ENCODE data around the gene OR51B6.
"Not testable (repeated sequence)": the region's sequence is repeated elsewhere in the genome, so short reads cannot be mapped to it uniquely, and the experiment has no call there.

The OR51B6 gene

GRCh38 chr11:5351208-5351607 is at the start of gene OR51B6:
OR51B6 (plus strand) TSS chr11:5351508; CDS start chr11:5351508, 0 bp downstream.
- FAIRE-seq: no peak

GRCh38 chr11:5301846-5302245 is 49.5 kb upstream of the OR51B6 start, which contains the start of gene OR51B4:
OR51B4 (minus strand) TSS chr11:5301946; CDS start chr11:5301946, 0 bp downstream.
- FAIRE-seq: no peak

- no peak for FAIRE-seq
These were observed 47.7 kb upstream of the OR51B6 start for GRCh38 chr11:5303626-5304025.

GRCh38 chr11:5304046-5304445 is 47.3 kb upstream of the OR51B6 start:
- no peak for FAIRE-seq

- FAIRE-seq: no peak
These were observed 43.9 kb upstream of the OR51B6 start for GRCh38 chr11:5307256-5308019.

GRCh38 chr11:5310423-5310822 is 40.9 kb upstream of the OR51B6 start:
- FAIRE-seq: no peak

- not testable (repeated sequence) for FAIRE-seq
These were observed 37.8 kb upstream of the OR51B6 start for GRCh38 chr11:5313326-5314023.

GRCh38 chr11:5317292-5317691 is 34.0 kb upstream of the OR51B6 start:
- FAIRE-seq: no peak

GRCh38 chr11:5324197-5324596 is 27.1 kb upstream of the OR51B6 start, which contains the start of gene OR51B2:
OR51B2 (minus strand) TSS chr11:5324297; CDS start chr11:5324297, 0 bp downstream.
- FAIRE-seq: no peak

GRCh38 chr11:5335170-5335569 is 16.1 kb upstream of the OR51B6 start:
- FAIRE-seq: no peak

- FAIRE-seq: no peak
These were observed 15.0 kb upstream of the OR51B6 start for GRCh38 chr11:5336331-5336730.

GRCh38 chr11:5337253-5337652 is 14.1 kb upstream of the OR51B6 start:
- not testable (repeated sequence) for FAIRE-seq

GRCh38 chr11:5339771-5340322 is 11.5 kb upstream of the OR51B6 start:
- FAIRE-seq: no peak

GRCh38 chr11:5343474-5344335 is 7.6 kb upstream of the OR51B6 start, which contains the start of gene OR51B5:
OR51B5 (minus strand) TSS chr11:5343524; CDS start chr11:5343524, 0 bp downstream.
- no peak for FAIRE-seq

GRCh38 chr11:5345831-5346230 is 5.5 kb upstream of the OR51B6 start:
- FAIRE-seq: no peak

GRCh38 chr11:5348551-5349194 is 2.6 kb upstream of the OR51B6 start:
- no peak for FAIRE-seq

- FAIRE-seq: no peak
These were observed 1.8 kb upstream of the OR51B6 start for GRCh38 chr11:5349550-5349949.

GRCh38 chr11:5356031-5356430 is 4.7 kb downstream of the OR51B6 start:
- not testable (repeated sequence) for FAIRE-seq

- FAIRE-seq: no peak
These were observed 10.8 kb downstream of the OR51B6 start for GRCh38 chr11:5362017-5362625.

GRCh38 chr11:5363679-5364078 is 12.4 kb downstream of the OR51B6 start:
- no peak for FAIRE-seq

- no peak for FAIRE-seq
These were observed 12.9 kb downstream of the OR51B6 start for GRCh38 chr11:5364214-5364613.

- FAIRE-seq: not testable (repeated sequence)
These were observed 15.1 kb downstream of the OR51B6 start for GRCh38 chr11:5366365-5366764.

All from TTC549 (cell line).